GM20000 (cell line): ENCODE results near the gene JAKMIP1.

Experiments
- DNase-seq: peaks from one replicate; pipeline ENCODE4 v3.0.0; 2012; ENCODE audit warnings: low spot score
- CTCF ChIP-seq: IDR thresholded peaks from 2 replicates; pipeline ENCODE4 v1.5.1; 2012; ENCODE audit warnings: mild to moderate bottlenecking, control low read depth; ENCODE audit errors: extremely low read depth, missing control alignments

The JAKMIP1 gene

GRCh38 chr4:6064383-6064782, 136.0 kb downstream of the JAKMIP1 start:
- no peak for TF ChIP-seq CTCF
- no peak for DNase-seq

DNA sequence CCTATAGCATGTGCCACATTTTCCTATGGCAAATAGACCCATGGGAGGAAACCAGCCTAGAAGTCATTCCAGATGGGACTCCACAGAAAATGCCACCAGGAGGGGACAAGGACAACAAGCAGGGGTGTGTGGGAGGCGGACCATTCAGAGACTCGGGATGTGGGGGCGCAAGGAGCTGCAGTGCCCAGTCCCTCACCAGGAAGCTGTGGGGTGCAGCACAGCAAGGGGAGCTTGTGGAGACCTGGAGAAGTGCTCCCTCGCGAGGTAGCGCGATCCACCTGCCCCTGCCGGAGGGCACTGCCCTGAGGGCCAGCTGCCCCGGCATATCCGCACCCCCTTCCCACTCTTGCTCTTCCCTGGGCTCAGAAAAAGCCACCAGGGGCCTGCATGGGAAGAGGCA, 136.7 kb downstream of the JAKMIP1 start:
- TF ChIP-seq CTCF: no peak
- no peak for DNase-seq

GRCh38 chr4:6062133-6062532, 138.2 kb downstream of the JAKMIP1 start:
- DNase-seq: no peak
- no peak for TF ChIP-seq CTCF

GRCh38 chr4:6059375-6059805, 141.0 kb downstream of the JAKMIP1 start:
- TF ChIP-seq CTCF: no peak

GRCh38 chr4:6058531-6059374, 141.6 kb downstream of the JAKMIP1 start:
- TF ChIP-seq CTCF: no peak
- DNase-seq: no peak

More at GRCh38 chr4:6059375-6059805, 141.0 kb downstream of the JAKMIP1 start:
- DNase-seq: no peak

- TF ChIP-seq CTCF: no peak
- no peak for DNase-seq
Measured at GRCh38 chr4:6056976-6057766, 143.2 kb downstream of the JAKMIP1 start.

DNA sequence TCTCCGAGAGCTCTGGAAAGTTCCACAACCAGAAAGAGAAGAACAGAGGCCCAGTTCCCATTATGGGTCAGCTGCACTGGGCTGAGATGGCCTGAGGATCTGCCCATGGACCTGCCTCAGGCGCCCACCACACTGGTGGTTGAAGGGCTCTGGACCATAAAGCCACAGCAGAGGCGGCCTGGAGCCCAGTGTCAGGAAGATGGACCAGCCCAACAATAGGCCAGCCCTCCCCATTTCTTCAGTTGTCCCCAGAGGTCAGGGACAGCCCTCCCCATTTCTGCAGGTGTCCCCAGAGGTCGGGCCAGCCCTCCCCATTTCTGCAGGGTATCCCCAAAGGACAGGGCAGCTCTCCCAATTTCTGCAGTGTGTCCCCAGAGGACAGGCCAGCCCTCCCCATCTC, 144.9 kb downstream of the JAKMIP1 start:
- no peak for DNase-seq
- no peak for TF ChIP-seq CTCF
